Loucy (cell line): ENCODE measurements around the gene CYP4F22.
A peak's percentile ranks its signal among the peaks of the same experiment; 100 is the strongest.

Source experiments
- CTCF ChIP-seq: fragments of 200-600 bp; sonication (generic); conservative IDR thresholded peaks from 2 replicates; pipeline ENCODE4 v1.5.1; 2014; ENCODE audit warnings: mild to moderate bottlenecking, antibody characterized with exemption, low read length
- EZH2phosphoT487 ChIP-seq: fragments of 200-600 bp; IDR thresholded peaks from 2 replicates; pipeline ENCODE4 v1.6.1; 2018; ENCODE audit warnings: antibody characterized with exemption, mild to moderate bottlenecking, moderate library complexity, borderline replicate concordance

DNA sequence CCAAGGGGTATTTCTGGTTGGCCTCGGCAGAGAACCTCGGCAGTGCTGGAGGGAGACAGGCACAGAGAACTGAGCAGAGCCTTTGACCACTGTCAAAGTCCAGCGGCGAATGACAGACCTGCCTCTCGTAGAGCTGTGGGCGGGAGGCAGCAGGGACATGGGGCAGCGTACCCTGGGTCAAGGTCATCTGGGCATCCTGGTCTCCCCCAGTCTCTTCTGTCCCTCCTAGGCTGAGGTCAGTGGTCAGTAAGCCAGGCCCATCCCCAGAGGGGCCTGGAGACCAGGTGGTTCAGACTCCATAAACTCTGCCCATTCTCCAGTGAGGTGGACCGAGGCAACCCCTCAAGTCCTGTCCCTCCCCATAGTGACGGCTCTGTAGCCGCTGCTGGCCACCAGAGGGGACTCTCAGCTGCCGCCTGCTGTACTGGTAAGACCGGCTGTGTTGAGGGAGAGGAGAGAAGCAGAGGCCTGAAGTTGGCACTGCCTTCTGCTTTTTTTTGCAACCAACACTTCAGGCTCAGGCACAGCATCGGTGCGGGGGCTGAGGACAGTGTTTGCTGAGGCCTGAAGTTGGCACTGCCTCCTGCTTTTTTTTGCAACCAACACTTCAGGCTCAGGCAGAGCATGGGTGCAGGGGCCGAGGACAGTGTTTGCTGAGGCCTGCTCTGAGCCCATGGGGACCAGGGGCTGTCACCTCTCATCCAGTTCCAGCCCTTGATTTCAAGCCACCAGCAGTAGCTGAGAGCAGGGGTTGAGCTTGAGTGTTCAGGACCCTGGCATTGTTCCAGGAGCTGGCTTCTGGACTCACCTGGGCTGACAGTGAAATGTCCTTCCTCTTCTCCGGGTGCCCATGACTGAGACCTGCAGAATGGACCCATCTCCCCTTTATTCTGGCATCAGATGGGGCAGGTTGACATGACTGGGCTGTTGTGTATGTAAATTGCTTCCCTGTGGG lies 28.7 kb upstream of the CYP4F22 start, which contains the start of gene PGLYRP2:
- TF ChIP-seq CTCF (peak; percentile 45), EZH2phosphoT487 (no peak)
